Erythroblast (primary cell): ENCODE measurements around the gene TTC28.

Experiments used
- GATA1 ChIP-seq: IDR thresholded peaks from 2 replicates; pipeline ENCODE4 v1.6.1; 2011; ENCODE audit warnings: low read depth, mild to moderate bottlenecking, control low read depth, low read length, moderate library complexity
- POLR2A ChIP-seq: IDR thresholded peaks from 2 replicates; pipeline ENCODE4 v1.6.1; 2011; ENCODE audit warnings: mild to moderate bottlenecking, low read length

GRCh38 chr22:28419919-28420318 lies 259.7 kb downstream of the TTC28 start:
- no peak for TF ChIP-seq POLR2A
- no peak for TF ChIP-seq GATA1
